Activated naive CD8-positive, alpha-beta T cell treated with anti-CD3 and anti-CD28 coated beads, Interleukin-2, amount 10 ng/mL, durations not matched to agents 7 days and 5 days (primary cell): Measurements from ENCODE around the gene MERTK. TPM values are rescaled to one million over a fixed set of nuclear protein-coding genes. Genes with fewer than 3 reads are reported as not detected.

Experiments
- ATAC-seq: fragments of 150-1000 bp; cut with Tn5 transposase; one replicate; pipeline ENCODE4 v1.10.0; 2021; ENCODE audit warnings: low read depth, moderate library complexity
- POLR2A ChIA-PET: fragments of 350-600 bp; sonication (Branson Sonifier 250); formaldehyde crosslinking; loops from one replicate; lab custom pipeline; 2021; ENCODE audit warnings: antibody characterized with exemption; lab: Charles Lee
- DNase-seq: peaks from one replicate; pipeline ENCODE4 v3.0.0; 2021
- H3K27ac Mint-ChIP-seq: one replicate; pipeline ENCODE4 v1.8.0; 2022; ENCODE audit warnings: mild to moderate bottlenecking, mixed read lengths
- H3K27me3 Mint-ChIP-seq: one replicate; pipeline ENCODE4 v1.8.0; 2022; ENCODE audit warnings: mild to moderate bottlenecking, moderate library complexity, mixed read lengths
- H3K36me3 Mint-ChIP-seq: one replicate; pipeline ENCODE4 v1.8.0; 2021; ENCODE audit warnings: mild to moderate bottlenecking, mixed read lengths
- H3K4me1 Mint-ChIP-seq: one replicate; pipeline ENCODE4 v1.8.0; 2021; ENCODE audit warnings: mixed read lengths
- H3K4me3 Mint-ChIP-seq: one replicate; pipeline ENCODE4 v1.8.0; 2022; ENCODE audit warnings: mild to moderate bottlenecking, moderate library complexity, mixed read lengths
- H3K9me3 Mint-ChIP-seq: one replicate; pipeline ENCODE4 v1.8.0; 2021; ENCODE audit warnings: mixed read lengths
- total RNA-seq, 2 experiments: library from RNA; stranded (reverse); gene quantifications; one replicate each; pipeline ENCODE4 v1.2.3, GENCODE V29; 2021

Gene MERTK
- total RNA-seq, 2 experiments from 2014 or later: 0.74 to 0.89 TPM

DNA sequence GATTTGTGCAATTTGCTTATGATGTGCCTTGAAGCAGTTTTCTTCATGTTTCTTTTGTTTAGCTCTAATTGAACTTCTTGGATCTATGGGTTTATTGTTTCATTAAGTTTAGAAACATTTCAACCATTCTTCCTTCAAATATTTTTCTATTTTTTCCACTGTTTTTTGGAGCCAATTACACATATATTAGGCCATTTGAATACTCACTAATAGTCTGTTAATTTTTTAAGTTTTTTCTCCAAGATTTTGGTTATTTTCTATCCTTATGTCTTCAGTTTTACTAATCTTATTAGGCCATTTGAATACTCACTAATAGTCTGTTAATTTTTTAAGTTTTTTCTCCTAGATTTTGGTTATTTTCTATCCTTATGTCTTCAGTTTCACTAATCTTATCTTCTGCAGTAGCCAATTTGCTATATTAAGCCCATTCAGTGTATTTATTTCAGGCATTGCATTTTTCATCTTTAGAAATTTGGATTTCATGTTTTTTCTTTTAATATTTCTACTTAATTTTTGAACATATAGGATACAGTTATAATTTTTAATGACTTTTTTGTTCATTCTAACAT lies 147.1 kb downstream of the MERTK start:
- H3K27ac Mint-ChIP-seq: no peak overlapping the region
- no peaks in the 10 kb centered on the region for H3K36me3 Mint-ChIP-seq
- no peaks in the 10 kb centered on the region for H3K9me3 Mint-ChIP-seq
- POLR2A ChIA-PET: no interaction called here
- H3K27me3 Mint-ChIP-seq: peaks cover 21% of the 10 kb centered on the region
- ATAC-seq (no peak), DNase-seq (no peak)
- H3K4me3 Mint-ChIP-seq: no peak overlapping the region
- no peaks in the 10 kb centered on the region for H3K4me1 Mint-ChIP-seq

DNA sequence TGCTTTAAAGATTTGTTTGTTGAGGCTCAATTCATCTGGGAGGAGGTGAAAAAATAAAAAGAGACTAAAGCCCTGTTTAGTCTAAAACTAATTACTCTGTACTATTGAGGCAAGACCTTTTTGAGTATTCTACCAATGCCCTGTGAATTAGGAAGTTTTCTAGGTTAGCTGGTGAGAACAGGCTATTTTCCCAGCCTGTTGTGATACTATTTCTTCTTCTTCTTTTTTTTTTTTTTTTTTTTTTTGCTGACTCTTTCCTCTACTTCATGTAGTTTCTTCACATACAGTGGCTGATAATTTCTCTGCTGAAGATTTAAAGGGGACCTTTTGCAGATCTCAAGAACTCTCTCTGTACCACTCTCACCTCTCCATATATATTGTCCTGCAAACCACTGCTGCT lies 147.8 kb downstream of the MERTK start:
- ATAC-seq (no peak), DNase-seq (no peak)
- Mint-ChIP-seq H3K27me3 (peaks cover 21% of the 10 kb centered on the region), H3K27ac (no peak overlapping the region), H3K36me3 (no peaks in the 10 kb centered on the region), H3K4me1 (no peaks in the 10 kb centered on the region), H3K4me3 (no peak overlapping the region), H3K9me3 (no peaks in the 10 kb centered on the region)
- POLR2A ChIA-PET: interaction anchor here (0.7 kb wide), 1 partner anchor 16 kb away, joined by 3 read pairs; no protein-coding TSS in a partner anchor

DNA sequence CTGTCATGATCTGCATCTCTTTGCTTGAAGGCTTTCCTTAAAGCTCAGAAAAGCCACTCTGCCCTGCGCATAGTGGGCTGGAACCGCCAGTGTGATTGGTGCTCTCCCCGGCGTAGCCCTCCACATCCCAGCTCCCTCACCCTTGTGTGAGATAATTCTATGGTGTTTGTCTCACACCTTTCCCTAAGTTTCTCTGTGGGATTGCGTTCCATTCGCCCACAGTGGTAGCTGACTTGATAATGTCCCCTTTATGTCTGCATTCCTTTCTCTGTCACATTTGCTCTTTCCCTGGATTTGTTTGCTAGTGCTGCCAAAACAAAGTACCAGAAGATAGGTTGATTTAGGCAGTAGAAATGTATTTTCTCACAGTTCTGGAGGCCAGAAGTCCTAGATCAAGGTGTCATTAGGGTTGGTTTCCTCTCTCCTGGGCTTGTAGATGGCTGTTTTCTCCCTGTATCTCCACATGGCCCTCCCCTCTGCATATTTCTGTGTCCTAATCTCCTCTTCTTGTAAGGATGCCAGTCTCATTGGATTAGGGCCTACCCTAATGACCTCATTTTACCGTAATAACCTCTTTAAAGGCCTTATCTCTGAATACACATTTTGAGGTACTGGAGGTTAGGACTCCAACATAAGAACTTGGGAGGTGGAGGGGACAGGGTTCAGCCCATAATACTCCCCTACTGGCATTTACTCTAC lies 149.3 kb downstream of the MERTK start:
- Mint-ChIP-seq H3K36me3 (no peaks in the 10 kb centered on the region), H3K27me3 (peaks cover 23% of the 10 kb centered on the region), H3K4me1 (no peaks in the 10 kb centered on the region), H3K9me3 (no peaks in the 10 kb centered on the region), H3K27ac (no peak overlapping the region), H3K4me3 (no peak overlapping the region)
- ATAC-seq (no peak), DNase-seq (no peak)
- POLR2A ChIA-PET: no interaction called here

DNA sequence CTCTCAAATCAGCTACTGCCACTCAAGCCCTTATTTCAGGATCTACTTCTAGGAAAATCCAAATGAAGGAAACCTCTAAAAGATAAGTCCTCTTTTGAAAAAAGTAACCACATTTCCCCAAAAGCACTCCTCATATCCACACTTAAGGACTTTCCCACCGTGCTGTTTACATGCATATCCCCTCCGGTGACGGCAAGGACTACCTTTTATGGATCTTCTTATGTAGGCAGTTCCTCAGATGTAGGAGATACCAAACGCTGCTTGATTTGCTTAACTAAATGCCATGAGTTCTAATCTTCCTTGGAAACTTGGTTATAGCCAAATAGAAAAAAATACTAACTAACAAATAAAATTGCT lies 149.8 kb downstream of the MERTK start:
- Mint-ChIP-seq H3K36me3 (no peaks in the 10 kb centered on the region), H3K27ac (no peak overlapping the region), H3K4me3 (no peak overlapping the region), H3K9me3 (no peaks in the 10 kb centered on the region), H3K4me1 (peaks cover 1% of the 10 kb centered on the region), H3K27me3 (peaks cover 23% of the 10 kb centered on the region)
- ATAC-seq: no peak
- POLR2A ChIA-PET: no interaction called here
- DNase-seq: no peak

DNA sequence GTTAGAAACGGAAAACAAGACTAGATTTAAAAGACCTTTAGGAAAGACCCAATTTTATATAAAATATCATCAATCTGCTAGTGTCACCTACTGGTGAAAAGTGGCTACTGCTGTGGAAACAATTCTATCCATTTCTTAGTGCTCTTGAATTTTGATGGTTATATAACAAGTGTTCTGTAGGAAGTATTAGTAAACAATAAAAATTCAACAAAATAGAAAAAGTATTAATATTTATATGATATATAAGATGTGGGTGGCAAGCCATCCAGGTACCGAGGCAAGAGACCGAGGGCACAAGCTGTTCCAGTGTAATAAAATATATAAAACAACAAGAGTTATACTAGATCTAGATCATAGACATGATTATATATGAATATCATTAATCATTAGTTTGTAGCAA lies 150.5 kb downstream of the MERTK start:
- peaks cover 23% of the 10 kb centered on the region for H3K27me3 Mint-ChIP-seq
- ATAC-seq (no peak), DNase-seq (no peak)
- no peak overlapping the region for H3K4me3 Mint-ChIP-seq
- no peak overlapping the region for H3K27ac Mint-ChIP-seq
- POLR2A ChIA-PET: no interaction called here
- no peaks in the 10 kb centered on the region for H3K9me3 Mint-ChIP-seq
- H3K4me1 Mint-ChIP-seq: peaks cover 7% of the 10 kb centered on the region
- H3K36me3 Mint-ChIP-seq: no peaks in the 10 kb centered on the region

DNA sequence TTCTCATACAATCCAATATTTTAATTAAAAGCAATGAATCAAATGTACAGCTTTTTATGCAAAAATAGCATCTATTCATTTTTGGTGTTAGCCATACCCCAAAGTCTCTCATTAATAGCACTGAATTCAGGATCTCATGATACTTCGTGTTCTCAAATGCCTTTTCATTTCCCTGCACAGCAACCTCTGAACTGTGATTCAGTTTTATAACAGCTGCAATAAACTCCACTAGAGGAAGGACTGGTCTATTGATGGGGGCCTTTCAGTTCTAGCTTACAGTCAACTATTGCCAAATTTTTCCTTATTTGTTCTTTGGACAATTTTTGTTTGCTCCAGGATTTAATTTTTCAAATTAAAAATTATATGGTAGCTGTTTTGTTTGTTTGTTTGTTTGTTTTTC lies 151.9 kb downstream of the MERTK start:
- DNase-seq (no peak), ATAC-seq (no peak)
- Mint-ChIP-seq H3K4me1 (peaks cover 8% of the 10 kb centered on the region), H3K27me3 (peaks cover 23% of the 10 kb centered on the region), H3K36me3 (no peaks in the 10 kb centered on the region), H3K4me3 (no peak overlapping the region), H3K9me3 (no peaks in the 10 kb centered on the region), H3K27ac (no peak overlapping the region)
- POLR2A ChIA-PET: no interaction called here

DNA sequence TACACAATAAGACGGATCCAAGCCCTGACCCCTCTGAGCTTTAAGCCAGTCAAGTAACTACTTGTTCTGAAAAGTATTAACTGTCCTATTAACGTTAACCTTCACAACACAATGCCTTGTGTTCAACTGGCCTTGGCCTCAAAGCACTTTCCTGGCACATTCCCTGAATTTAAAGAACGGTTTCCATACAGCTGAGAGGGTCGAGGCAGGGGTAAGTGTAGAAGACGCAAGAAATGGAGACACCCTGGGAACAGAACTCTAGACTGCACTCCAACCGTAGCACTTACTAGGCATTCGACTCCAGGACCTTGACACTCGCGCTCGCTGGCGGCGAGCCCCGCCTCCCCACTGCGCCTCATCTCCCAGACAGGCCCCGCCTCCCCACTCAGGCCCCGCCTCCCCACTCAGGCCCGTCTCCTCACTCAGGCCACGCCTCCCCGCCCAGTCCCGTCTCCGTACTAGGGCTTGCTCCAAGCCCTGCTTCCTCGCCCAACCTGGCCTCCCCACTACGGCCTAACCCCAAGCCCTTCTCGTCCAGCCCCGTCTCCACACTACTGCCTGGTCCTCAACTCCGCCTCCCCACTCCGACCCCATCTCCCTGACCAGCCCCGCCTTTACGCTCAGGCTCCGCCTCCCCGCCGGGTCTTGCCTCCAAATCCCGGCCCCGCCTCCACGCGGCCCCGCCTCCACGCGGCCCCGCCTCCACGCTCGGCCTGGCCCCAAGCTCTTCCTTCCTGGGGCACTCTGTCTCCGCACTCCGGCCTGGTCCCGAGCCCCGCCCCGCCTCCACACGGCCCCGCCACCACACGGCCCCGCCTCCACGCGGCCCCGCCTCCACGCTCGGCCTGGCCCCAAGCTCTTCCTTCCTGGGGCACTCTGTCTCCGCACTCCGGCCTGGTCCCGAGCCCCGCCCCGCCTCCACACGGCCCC lies 155.8 kb downstream of the MERTK start:
- H3K27me3 Mint-ChIP-seq: peaks cover 3% of the 10 kb centered on the region
- peak overlapping the region; percentile 100 for H3K4me3 Mint-ChIP-seq
- peak overlapping the region; percentile 100 for H3K27ac Mint-ChIP-seq
- POLR2A ChIA-PET: interaction anchor here (0.7 to 1.7 kb wide), 5 partner anchors 41 to 201 kb away, joined by 3 to 15 read pairs (median 5); partner anchors contain the start of genes ANAPC1 and ZC3H8
- peak; percentile 74 for ATAC-seq
- peaks cover 11% of the 10 kb centered on the region for H3K36me3 Mint-ChIP-seq
- DNase-seq: peak; percentile 99
- no peaks in the 10 kb centered on the region for H3K9me3 Mint-ChIP-seq
- peaks cover 26% of the 10 kb centered on the region for H3K4me1 Mint-ChIP-seq

DNA sequence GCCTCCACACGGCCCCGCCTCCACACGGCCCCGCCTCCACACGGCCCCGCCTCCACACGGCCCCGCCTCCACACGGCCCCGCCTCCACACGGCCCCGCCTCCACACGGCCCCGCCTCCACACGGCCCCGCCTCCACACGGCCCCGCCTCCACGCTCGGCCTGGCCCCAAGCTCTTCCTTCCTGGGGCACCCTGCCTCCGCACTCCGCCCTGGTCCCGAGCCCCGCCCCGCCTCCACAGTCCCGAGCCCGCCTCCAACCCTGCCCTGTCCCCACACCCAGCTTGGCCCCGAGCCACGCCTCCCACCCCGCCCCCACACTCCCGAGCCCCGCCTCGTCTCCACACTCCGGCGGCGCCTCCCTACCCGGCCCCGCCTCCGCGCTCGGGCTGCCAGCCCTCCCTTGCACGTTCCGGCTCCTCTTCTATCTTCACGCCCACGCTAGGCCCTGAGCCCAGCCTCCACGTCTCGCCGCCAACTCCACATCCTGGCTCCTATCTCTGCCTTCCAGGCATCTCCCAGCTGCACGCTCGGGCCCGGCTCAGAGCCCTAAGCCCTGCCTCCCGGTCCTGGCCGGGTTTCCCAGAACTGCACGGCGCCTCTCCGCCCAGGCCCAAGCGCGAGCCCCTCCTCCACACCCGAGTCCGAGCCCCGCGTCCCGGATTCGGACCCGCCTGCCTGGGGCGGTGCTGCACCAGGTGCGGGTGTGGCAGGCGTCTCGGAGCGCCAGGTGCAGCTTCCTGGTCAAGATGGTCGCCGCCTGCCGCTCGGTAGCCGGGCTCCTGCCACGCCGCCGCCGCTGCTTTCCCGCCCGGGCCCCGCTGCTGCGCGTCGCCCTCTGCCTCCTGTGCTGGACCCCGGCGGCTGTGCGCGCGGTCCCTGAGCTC lies 156.7 kb downstream of the MERTK start, which contains the start of gene TMEM87B:
Gene TMEM87B (plus strand): TSS at position 423 of the 883 bp plus-strand sequence. CDS start 323 bp downstream, at position 746.
- ATAC-seq: peak; percentile 75
- H3K27me3 Mint-ChIP-seq: peaks cover 3% of the 10 kb centered on the region
- POLR2A ChIA-PET: interaction anchor here (0.7 to 1.7 kb wide), 5 partner anchors 40 to 200 kb away, joined by 3 to 15 read pairs (median 5); partner anchors contain the start of genes ANAPC1 and ZC3H8

DNA sequence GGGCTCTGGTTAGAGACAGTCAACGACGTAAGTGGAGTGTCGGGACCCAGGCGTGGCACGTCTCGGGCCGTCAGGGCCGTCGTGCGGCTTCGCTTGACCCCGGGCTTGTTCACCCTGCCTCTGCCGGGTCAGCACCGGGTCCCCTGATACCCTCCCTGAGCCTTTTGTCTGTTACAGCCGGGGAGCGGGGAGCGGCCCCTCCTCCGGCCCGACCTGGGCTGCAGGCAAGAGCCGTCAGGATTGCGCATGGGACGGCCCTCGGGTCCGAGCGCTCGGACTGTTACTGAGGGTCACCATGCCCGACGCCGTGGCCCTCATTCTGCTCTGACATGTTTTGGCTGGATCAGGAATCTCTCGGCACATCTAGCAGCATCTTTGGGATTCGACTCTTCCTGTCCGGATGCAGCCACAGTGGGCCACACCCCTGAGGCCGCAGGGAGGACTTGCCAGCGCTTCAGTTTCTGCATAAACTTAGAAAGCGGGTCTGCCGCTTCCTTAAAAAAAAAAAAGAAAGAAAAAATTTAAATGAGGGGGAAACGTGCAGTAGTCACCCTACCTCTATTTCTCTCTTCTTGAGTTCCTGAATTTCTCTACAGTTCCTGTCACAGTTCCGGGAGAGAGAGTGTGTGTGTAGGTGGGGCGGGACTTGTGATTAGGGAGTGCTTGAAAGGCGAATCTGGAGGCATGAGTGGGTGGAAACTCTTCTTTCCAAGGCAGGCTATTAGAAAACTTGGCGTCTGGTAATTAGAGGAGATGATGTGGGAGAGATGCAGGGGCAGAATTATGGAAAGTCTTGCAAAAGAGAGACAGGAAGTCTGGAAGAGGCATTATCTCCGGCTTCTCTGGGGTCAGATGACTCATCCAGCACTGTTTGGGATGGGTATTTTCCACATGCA lies 157.6 kb downstream of the MERTK start:
- DNase-seq: no peak
- H3K4me1 Mint-ChIP-seq: peaks cover 28% of the 10 kb centered on the region
- no peak for ATAC-seq
- peak overlapping the region; percentile 97 for H3K4me3 Mint-ChIP-seq
- H3K27ac Mint-ChIP-seq: peak overlapping the region; percentile 94
- POLR2A ChIA-PET: interaction anchor here (1.4 to 1.7 kb wide), 3 partner anchors 39 to 199 kb away, joined by 5 to 15 read pairs (median 5); partner anchors contain the start of genes ANAPC1 and ZC3H8
- peaks cover 3% of the 10 kb centered on the region for H3K27me3 Mint-ChIP-seq
- H3K36me3 Mint-ChIP-seq: peaks cover 18% of the 10 kb centered on the region
- no peaks in the 10 kb centered on the region for H3K9me3 Mint-ChIP-seq

More for the DNA sequence above, 156.7 kb downstream of the MERTK start, which contains the start of gene TMEM87B:
- Mint-ChIP-seq H3K27ac (peak within 1 kb of the TSS; percentile 100), H3K36me3 (peaks cover 18% of the 10 kb centered on the region), H3K4me3 (peak within 1 kb of the TSS; percentile 100), H3K4me1 (peaks cover 28% of the 10 kb centered on the region), H3K9me3 (no peaks in the 10 kb centered on the region)
- DNase-seq: peak; percentile 96

DNA sequence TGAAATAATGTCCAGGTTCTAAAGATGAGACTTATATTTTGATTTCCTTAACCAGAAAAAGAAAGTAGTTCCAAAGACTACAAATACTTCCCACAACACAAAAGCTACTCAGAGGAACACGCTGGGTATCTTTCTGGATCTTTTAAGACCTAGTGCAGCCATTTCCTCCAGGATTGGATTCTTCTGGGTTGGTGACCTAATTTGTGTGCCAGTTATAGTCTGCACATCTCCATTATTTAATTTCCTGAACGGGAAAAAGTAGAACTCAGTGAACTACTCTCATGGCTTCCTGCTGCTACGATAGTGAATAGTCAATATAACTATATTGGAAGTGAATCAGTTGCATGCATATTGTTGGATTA lies 158.2 kb downstream of the MERTK start:
- peak overlapping the region; percentile 97 for H3K4me3 Mint-ChIP-seq

DNA sequence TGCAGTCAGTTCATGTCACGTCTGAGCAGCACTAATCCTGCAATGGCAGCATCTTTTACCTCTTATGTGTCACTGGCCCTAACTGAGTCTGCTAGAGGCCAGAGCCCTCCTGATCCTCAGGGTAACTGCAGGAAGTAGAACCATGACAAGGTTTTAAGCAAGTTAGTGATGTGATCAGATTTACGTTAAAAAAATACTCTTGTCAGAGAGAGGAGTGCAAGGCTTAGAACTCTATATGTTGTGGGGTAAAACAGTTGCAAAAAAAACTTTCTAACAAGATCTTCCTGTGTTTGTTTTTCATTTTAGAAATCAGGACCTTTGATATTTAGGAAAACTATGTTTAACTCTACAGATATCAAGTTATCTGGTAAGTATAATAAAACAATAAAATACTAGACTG lies 161.3 kb downstream of the MERTK start:
- Mint-ChIP-seq H3K27me3 (no peaks in the 10 kb centered on the region), H3K4me3 (no peak overlapping the region), H3K4me1 (peaks cover 36% of the 10 kb centered on the region), H3K9me3 (no peaks in the 10 kb centered on the region), H3K27ac (no peak overlapping the region), H3K36me3 (peaks cover 52% of the 10 kb centered on the region)
- POLR2A ChIA-PET: no interaction called here
- ATAC-seq (no peak), DNase-seq (no peak)

More for the DNA sequence above, 158.2 kb downstream of the MERTK start:
- POLR2A ChIA-PET: no interaction called here
- no peak for ATAC-seq
- Mint-ChIP-seq H3K36me3 (peaks cover 23% of the 10 kb centered on the region), H3K9me3 (no peaks in the 10 kb centered on the region), H3K27me3 (peaks cover 3% of the 10 kb centered on the region), H3K27ac (peak overlapping the region; percentile 94), H3K4me1 (peaks cover 28% of the 10 kb centered on the region)
- no peak for DNase-seq

DNA sequence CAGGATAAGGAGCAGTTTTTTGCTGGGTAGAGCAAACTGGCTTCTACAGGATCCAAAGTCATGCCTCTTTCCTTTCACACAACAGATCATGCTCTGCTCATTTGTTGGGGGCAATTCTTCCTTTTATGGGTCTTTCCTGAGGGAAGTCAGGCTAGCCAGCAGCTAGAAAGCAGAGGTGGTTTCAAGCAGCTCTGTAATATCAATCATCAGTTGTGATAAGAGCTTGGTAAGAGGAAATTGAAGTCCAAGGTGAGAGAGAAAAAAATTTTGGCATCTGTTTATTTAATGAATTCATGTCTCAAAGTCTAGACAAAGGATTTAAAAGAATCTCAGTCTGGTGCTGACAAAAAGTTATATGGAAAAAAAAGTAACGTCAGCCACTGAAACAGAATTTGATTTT lies 162.9 kb downstream of the MERTK start:
- H3K27me3 Mint-ChIP-seq: no peaks in the 10 kb centered on the region
- no peak overlapping the region for H3K27ac Mint-ChIP-seq
- peaks cover 58% of the 10 kb centered on the region for H3K36me3 Mint-ChIP-seq

More for the DNA sequence above, 162.9 kb downstream of the MERTK start:
- ATAC-seq (no peak), DNase-seq (no peak)
- H3K4me1 Mint-ChIP-seq: peaks cover 40% of the 10 kb centered on the region
- POLR2A ChIA-PET: no interaction called here
- H3K9me3 Mint-ChIP-seq: no peaks in the 10 kb centered on the region
- no peak overlapping the region for H3K4me3 Mint-ChIP-seq
